ENCODE measurements around the gene SNX30.

The SNX30 gene

DNA sequence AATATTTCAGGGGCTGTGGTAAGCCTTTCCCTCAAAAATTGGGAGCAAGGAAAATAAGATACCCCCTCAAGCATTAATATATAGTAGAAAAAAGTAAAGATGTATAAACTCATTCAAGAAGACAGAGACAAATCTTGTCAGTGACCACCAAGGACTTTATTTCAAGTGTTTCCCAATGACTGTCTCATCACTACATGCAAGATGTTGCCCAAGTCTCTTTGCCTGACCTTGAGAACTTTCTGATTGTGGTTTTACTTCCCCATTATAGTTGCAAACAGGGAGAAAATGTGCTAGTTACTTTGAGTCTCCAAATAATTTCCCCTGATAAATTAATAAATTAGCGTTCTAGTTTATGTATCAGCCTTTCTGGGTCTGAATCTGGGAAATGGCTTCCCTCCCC, 144.1 kb downstream of the SNX30 start:
- no peak for DNase-seq (ENCODE audit: low read depth)
- H3K4me3 ChIP-seq (ENCODE audit: low read depth, low read length), result no peak overlapping the region
- no peak for TF ChIP-seq CTCF (IDR thresholded peaks at IDR 0.05; ENCODE audit: low read depth, low read length, missing control alignments)

GRCh38 chr9:112896131-112896530, 145.6 kb downstream of the SNX30 start:
- no peak for DNase-seq (ENCODE audit: low read depth)

GRCh38 chr9:112898872-112899311, 148.3 kb downstream of the SNX30 start:
- no peak for TF ChIP-seq CTCF (IDR thresholded peaks at IDR 0.05; ENCODE audit: low read depth, low read length, missing control alignments)
- DNase-seq (ENCODE audit: low read depth), result no peak
- no peak overlapping the region for H3K4me3 ChIP-seq (ENCODE audit: low read depth, low read length)

More at GRCh38 chr9:112896131-112896530, 145.6 kb downstream of the SNX30 start:
- no peak for TF ChIP-seq CTCF (IDR thresholded peaks at IDR 0.05; ENCODE audit: low read depth, low read length, missing control alignments)
- no peak overlapping the region for H3K4me3 ChIP-seq (ENCODE audit: low read depth, low read length)

- H3K4me3 ChIP-seq (ENCODE audit: low read depth, low read length), result no peak overlapping the region
- no peak for TF ChIP-seq CTCF (IDR thresholded peaks at IDR 0.05; ENCODE audit: low read depth, low read length, missing control alignments)
- DNase-seq (ENCODE audit: low read depth), result no peak
Observed at GRCh38 chr9:112900488-112900887, 149.9 kb downstream of the SNX30 start.

GRCh38 chr9:112900901-112901300, 150.3 kb downstream of the SNX30 start:
- no peak for TF ChIP-seq CTCF (IDR thresholded peaks at IDR 0.05; ENCODE audit: low read depth, low read length, missing control alignments)
- DNase-seq (ENCODE audit: low read depth), result no peak
- H3K4me3 ChIP-seq (ENCODE audit: low read depth, low read length), result no peak overlapping the region

DNA sequence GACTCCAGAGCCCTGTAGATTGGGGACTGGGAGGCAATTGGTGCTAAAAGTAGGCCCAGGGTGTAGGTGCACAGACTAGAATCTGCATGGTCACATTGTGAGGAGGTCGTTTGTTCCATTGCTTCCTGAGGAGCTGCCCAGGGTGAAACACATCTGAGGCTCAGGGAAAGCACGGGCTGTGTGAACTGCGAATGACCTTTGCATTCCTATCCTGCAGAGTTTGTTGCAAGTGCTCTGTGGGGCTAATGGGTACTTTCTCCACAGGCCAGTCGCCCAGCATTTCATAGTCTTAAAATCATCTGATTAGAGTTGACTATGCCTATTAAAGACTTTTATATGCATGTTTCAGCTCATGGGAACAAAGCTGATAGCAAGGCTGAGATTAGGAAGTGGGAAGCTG, 154.5 kb downstream of the SNX30 start:
- no peak overlapping the region for H3K4me3 ChIP-seq (ENCODE audit: low read depth, low read length)
- no peak for TF ChIP-seq CTCF (IDR thresholded peaks at IDR 0.05; ENCODE audit: low read depth, low read length, missing control alignments)
- DNase-seq (ENCODE audit: low read depth), result no peak

DNA sequence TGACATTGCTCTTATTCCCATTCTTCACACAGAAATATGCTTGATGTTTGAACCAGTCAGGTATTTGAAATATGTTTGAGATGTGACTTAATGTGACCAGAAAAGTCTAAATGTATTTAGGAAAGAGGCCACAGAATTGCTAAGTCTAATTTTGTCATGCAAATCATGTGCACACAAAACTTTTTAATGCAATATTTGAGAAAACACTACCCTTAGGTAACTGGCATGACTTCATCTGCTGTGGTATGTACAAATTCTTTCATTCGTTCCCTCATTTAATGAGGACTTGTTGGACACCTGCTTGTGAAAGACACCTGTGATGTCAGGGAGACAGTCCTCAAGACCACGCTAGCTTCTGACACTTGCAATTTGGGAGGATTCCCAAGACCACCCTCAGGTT, 161.2 kb downstream of the SNX30 start:
- no peak overlapping the region for H3K4me3 ChIP-seq (ENCODE audit: low read depth, low read length)
- TF ChIP-seq CTCF (IDR thresholded peaks at IDR 0.05; ENCODE audit: low read depth, low read length, missing control alignments), result no peak
- no peak for DNase-seq (ENCODE audit: low read depth)
